HG02623 (cell line): ENCODE measurements around the gene MTMR10.

ENCODE experiments used
- ATAC-seq: cut with Tn5 transposase; IDR thresholded peaks from one replicate; pipeline ENCODE4 v1.9.1; 2021; ENCODE audit warnings: moderate library complexity; ENCODE audit not compliant: unreplicated experiment

MTMR10 gene

GRCh38 chr15:30962079-30962478, 29.3 kb downstream of the MTMR10 start:
- no peak for ATAC-seq

DNA sequence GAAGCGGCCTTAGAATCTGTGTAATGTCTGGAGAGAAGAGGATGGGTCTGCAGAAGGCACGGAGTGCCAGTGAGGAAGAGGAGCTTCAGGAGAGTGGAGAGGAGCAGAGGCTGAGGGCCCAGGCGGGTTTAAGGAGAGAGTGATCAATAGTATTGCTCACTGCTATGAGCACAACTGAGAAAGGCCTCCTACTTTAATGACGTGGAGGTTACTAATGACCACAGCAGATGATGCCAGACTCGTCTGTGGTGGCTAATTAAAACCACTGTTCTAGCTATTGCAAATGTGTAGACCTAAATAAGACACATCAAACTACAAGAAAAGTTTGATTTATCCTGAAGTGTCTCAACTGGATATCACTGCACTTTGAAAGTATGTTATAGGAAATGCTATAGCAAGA, 33.2 kb downstream of the MTMR10 start:
- no peak for ATAC-seq

DNA sequence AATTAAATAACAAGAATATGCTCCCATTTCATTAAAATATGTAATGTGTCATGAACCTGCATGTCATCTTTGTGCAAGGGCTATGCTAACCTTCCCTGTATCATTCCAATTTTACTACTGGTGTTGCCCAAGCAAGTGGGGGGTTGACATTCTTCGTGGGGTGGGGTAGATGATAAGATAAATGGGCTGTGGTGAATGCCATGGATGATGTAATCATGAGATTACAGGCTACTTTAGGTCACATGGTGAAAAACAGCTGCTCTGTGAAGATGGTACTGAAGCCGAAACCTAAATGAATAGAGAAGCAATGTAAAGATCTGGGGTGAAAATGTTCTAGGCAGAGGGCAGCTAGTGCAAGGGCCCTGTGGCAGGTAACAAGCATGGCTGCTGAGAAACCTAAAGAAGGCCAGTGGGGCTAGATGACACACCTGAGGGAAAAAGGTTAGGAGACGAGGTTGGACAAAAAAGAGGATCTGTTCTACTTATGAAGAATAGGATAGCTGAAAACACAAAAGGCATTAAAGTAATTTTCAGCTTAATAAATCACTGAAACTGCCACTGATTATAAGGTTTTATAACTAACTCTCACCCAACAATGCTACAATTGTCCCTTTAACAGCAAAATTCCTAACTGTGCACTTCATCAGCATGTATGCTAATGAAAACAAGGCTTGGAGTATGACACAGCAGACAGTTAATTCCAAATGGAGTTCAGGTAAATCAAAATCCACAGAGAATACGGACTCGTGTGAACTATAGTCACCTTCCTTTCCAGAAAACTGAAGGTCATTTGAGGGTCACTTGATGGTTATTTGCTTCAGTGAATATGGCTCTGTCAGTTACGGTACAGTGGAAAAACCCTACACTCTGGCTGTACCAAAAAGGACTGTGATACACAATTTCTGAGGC, 35.0 kb downstream of the MTMR10 start:
- ATAC-seq, result no peak

DNA sequence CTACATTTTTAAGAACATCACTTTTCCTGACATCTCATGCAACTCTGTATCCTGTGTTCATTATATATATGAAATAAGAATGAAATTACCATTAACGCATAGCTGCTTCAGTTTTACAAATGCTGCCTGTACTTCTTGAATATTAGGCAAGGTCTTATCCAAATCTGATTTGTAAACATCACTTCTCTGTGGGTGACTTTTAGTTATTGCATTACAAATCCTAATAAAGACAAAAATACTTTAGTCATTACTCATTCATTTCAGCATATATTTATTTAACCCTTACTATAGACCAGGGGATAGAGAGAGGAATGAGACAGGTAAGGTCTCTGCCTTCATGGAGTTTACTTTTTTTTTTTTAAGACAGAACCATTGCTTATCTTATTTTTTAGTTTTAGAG, 36.8 kb downstream of the MTMR10 start:
- ATAC-seq, result no peak

DNA sequence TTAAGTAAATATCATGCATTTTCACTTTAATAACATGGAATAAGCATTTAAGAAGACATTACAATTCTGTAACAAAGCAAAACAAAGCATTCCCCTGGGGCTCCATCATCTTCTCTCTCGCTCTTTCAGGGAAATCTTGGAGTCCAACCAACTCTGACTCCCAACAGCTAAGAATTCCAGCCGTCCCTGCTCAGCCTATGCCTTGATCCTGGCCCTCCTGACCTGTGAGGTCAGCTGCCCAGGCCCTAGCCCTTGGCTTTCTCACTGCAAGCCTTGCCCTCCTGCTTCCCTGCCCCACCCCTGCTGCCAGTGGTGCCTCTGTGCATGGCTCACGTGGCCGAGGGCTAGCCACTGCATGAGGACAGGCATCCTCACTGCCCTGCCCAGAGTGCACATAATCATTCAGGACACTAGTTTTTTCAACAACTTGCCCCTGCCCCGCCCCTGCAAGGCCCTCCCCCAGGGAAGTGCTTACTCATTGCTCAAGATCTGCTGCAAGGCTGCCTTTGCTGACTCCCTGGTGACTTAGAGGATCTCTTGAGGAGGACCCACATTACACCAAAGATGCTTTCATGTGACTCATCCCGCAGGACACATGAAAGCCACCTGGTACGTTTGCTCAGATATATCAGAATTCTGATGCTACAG, 37.6 kb downstream of the MTMR10 start:
- no peak for ATAC-seq

GRCh38 chr15:30953183-30953582, 38.2 kb downstream of the MTMR10 start:
- ATAC-seq, result no peak

GRCh38 chr15:30943654-30944335, 47.6 kb downstream of the MTMR10 start:
- ATAC-seq, result no peak

GRCh38 chr15:30941520-30941919, 49.9 kb downstream of the MTMR10 start:
- no peak for ATAC-seq

- no peak for ATAC-seq
Observed at GRCh38 chr15:30940359-30940758, 51.1 kb downstream of the MTMR10 start.

GRCh38 chr15:30939161-30939560, 52.3 kb downstream of the MTMR10 start:
- no peak for ATAC-seq

DNA sequence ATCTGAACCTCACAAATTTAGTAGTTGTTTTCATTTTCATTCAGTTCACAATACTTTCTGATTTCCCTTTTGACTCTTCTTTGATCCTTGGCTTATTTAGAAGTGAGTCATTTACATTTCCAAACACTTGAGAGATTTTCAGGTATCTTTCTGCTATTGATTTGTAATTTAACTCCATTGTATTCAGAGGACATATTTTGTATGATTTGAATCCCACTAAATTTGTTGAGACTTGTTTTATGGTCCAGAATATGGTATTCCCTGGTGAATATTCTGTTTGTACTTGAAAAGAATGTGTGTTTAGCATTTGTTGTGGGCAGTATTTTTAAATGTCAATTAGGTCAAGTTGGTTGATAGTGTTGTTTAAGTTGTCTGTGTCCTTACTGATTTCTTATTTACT, 58.1 kb downstream of the MTMR10 start:
- ATAC-seq, result no peak

GRCh38 chr15:30930422-30930821, 61.0 kb downstream of the MTMR10 start:
- ATAC-seq, result no peak

DNA sequence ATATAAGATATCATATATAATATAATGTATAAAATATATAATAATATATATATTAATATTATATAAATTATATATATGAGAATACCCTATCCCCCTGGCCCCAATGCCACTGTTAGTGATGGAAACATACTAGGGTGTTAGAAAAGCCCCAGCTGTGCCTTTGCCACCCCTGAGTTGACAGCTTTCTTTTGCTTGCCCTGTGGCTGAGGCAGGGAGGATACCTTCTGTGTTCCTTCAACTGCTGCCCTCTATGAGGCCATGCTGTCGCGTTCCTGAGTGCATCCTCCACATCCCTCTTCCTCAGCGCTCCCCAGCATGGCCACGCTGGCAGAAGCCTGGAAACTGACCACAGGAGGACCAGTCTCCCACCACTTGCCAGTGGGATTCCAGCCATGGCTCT, 61.4 kb downstream of the MTMR10 start:
- ATAC-seq, result no peak

- ATAC-seq, result no peak
Observed at GRCh38 chr15:30929064-30929669, 62.3 kb downstream of the MTMR10 start.

GRCh38 chr15:30928076-30928475, 63.4 kb downstream of the MTMR10 start:
- no peak for ATAC-seq

GRCh38 chr15:30927148-30927761, 64.2 kb downstream of the MTMR10 start:
- ATAC-seq, result no peak

DNA sequence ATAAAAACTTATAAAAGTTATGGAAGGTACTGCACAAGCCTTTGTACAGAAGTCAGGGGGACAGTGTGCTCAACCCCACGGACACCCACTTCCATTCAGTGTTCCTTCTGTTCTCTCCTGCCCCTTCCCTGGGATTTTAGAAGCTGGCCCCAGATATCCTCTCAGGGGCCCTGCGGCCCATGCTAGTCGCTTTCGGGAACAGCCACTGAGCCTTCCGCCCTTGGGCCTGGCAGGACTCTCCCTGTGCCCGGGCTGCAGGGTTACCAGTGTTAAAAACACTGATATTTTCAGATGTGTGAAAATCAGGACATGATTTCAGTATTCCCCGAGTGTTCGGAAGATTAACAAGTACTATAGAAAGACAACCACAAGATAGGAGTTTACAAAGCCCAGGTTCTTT, 65.3 kb downstream of the MTMR10 start:
- no peak for ATAC-seq

DNA sequence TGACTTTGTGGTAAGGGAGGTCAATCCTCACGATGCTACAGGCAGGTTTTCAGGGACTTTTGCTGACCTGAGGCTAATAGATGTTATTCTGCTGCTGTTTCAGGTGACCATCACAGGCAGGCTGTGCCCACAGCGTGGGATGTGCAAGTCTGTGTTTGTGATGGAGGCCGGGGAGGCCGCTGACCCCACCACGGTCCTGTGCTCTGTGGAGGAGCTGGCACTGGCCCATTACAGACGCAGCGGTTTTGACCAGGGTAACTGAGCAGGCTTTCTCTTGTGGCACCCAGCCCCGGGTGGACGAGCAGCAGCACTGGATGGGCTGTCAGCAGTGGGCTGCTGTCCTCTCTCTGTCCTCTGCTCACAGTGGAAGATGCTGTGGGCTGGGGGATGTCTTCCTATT, 65.7 kb downstream of the MTMR10 start:
- no peak for ATAC-seq

DNA sequence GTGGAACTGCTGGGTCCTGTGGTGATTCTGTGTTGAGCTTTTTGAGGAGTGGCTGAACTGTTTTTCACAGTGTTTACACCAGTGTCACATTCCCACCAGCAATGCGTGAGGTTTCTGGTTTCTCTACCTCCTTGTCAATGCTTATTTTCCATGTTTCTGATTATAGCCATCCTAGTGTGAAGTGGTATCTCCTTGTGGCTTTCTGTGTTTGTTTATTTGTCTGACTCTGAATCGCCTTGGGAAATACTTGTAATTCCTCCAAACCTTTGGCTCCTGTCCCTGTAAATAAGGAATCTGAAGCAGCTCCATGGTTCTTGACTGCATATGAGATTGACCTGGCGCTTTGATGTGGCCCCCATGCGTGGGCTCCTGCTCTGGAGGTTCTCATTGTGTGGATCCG, 67.1 kb downstream of the MTMR10 start:
- no peak for ATAC-seq

DNA sequence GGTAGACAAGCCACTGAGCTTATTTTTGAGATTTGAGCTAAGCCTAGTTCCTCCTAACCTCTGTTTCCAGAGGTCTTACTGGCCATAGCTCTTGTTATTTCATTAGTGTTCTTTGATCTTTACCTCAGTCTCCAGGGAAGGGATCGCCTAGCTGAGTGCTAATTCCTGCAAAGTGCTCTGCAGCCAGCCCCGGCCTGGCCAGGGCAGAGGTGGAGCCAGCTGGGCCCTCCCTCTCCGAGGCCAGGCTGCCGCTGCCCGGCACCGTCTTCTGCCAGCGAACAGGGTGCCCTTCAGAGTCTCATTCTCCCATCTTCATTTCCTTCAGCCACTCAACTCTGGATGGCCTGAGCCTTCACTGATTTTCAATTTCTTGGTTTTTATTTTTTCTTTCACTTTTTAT, 68.0 kb downstream of the MTMR10 start:
- no peak for ATAC-seq
